Fibroblast of villous mesenchyme (primary cell): ENCODE data around the gene PTPRM. TPM values are rescaled to one million over a fixed set of nuclear protein-coding genes. Genes with fewer than 3 reads are reported as not detected.

Experiments used
- DNase-seq: peaks from one replicate; pipeline ENCODE4 v3.0.0-alpha.2; 2010; ENCODE audit warnings: low read depth
- H3K4me3 ChIP-seq: 2 replicates; pipeline ENCODE4 v1.5.1; 2011; ENCODE audit warnings: low read depth, mild to moderate bottlenecking, low read length
- total RNA-seq: library from RNA; depleted of rRNA; stranded (reverse); fragments of >200 nt; gene quantifications from 2 replicates; pipeline ENCODE4 v1.2.3, GENCODE V29; 2012
- TF ChIP-seq, protein P1 (sequence below): IDR thresholded peaks from 2 replicates; pipeline ENCODE4 v1.5.1; 2012; ENCODE audit warnings: low read depth, mild to moderate bottlenecking, low read length; ENCODE audit not compliant: insufficient read depth

The PTPRM gene
- total RNA-seq, 1 donor, result 56.1 TPM

- H3K4me3 ChIP-seq, result no peak overlapping the region
- TF ChIP-seq, protein P1, sequence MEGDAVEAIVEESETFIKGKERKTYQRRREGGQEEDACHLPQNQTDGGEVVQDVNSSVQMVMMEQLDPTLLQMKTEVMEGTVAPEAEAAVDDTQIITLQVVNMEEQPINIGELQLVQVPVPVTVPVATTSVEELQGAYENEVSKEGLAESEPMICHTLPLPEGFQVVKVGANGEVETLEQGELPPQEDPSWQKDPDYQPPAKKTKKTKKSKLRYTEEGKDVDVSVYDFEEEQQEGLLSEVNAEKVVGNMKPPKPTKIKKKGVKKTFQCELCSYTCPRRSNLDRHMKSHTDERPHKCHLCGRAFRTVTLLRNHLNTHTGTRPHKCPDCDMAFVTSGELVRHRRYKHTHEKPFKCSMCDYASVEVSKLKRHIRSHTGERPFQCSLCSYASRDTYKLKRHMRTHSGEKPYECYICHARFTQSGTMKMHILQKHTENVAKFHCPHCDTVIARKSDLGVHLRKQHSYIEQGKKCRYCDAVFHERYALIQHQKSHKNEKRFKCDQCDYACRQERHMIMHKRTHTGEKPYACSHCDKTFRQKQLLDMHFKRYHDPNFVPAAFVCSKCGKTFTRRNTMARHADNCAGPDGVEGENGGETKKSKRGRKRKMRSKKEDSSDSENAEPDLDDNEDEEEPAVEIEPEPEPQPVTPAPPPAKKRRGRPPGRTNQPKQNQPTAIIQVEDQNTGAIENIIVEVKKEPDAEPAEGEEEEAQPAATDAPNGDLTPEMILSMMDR, result no peak
These were observed 846.6 kb downstream of the PTPRM start for GRCh38 chr18:8413751-8414150.

DNA sequence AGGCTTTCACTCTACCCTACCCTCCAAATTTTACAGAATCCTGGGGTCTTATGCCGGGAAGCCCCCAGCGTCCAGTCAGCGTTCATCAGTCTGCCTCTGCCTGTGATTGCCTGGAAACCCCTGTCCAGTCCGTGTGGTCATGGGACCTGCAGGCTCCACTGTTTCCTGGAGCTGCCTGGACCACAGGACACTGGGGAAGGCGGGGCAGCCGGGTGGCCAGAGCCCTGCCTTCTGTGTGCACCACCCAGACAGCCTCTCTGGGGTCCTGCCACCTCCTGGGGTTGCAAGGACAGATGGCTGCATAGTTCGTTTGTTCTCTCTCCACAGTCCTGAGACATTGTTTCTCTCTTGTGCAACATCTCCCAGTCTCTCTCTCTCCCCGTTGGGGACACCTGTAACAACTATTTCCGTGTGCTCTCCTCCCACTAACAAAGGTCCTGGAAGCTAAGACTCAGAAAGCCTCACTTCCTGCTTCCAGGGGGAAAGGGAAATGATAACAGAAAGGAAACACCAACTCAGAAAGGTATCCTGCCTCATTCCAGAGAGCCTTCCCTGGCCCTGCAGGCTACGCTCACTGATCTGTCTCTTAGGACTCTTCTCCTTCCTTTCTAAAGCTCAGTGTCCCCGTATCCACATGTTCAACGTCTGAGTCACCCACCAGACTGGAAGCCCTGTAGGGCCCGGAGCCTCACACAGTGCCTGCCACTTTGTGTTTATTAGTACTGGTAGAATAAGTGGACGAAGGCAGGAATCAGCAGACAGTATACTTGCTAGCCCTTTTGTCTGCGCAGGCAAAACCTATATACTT is 849.3 kb downstream of the PTPRM start:
- no peak for DNase-seq
- TF ChIP-seq, protein P1, result no peak
- H3K4me3 ChIP-seq, result no peak overlapping the region

More at GRCh38 chr18:8413751-8414150, 846.6 kb downstream of the PTPRM start:
- DNase-seq, result no peak

GRCh38 chr18:8422391-8422790 is 855.3 kb downstream of the PTPRM start:
- H3K4me3 ChIP-seq, result no peak overlapping the region
- TF ChIP-seq, protein P1, result no peak
- DNase-seq, result no peak

DNA sequence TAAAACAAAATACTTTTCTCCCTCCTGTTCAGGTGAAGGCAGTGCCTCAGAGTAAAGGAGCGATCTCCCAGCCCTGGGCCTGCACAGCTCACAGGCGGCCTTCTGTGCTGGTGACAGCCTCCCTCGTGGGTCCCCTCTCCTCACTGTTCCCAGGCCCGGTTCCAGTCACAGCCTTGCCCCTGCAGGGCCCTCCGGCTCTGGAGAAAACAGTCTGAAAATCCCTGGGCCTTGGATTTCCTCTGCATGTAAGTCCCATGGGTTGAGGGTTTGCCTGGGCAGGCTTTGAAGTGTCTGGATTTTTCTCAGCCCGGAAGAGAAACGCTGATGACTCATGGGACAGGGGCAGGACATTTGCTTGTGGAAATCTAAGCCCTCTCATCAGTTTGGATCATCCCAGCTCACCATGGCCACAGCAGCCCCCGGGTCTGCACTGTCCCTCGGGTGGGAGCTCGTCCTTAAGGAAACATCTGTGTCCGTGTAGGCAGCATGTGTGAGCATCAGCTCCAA is 856.0 kb downstream of the PTPRM start:
- TF ChIP-seq, protein P1, result no peak
- no peak overlapping the region for H3K4me3 ChIP-seq
- DNase-seq, result peak; percentile 57

- DNase-seq, result no peak
- TF ChIP-seq, protein P1, result no peak
- H3K4me3 ChIP-seq, result no peak overlapping the region
These were observed 857.4 kb downstream of the PTPRM start for GRCh38 chr18:8424481-8424880.

DNA sequence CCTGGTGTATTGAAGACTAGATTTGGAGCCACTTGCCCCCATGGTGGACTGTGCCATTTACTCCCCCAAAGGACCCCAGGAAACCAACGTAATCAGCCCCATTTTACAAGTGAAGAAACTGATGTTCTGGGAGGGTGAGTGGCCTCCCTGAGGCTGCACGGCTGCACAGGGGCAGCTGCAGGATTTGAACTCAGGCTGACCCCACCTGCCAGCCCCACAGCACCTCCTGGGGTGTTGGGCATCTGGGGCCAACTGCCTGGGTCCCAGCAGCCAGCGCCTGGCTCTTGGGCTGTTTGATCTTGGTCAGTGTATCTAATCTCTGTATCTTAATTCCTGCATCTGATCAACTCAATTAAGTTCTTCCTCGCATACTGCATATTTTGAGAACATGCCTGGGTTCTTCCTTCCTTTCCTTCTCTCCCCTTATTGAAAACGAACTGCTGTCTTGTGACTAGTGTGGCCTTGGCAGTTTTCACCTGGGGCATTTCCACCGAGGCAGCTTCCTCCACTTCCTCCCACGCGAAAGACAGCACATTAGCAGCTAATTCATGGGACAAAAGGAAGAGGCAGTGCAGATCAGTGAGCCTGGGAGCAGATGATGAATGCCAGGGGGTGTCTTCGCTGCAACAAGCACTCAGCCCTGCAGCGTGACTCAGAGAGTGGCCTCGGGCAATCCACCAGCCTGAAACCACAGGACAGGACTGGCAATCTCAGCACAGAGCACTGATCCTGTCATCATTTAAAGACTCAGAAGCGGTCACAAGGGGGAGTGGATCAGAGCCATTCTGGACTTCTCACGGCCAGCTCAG is 858.0 kb downstream of the PTPRM start:
- peak; percentile 34 for DNase-seq
- no peak overlapping the region for H3K4me3 ChIP-seq
- TF ChIP-seq, protein P1, result no peak
